HepG2 (cell line): ENCODE measurements around the gene VSIR. TPM values are rescaled to one million over a fixed set of nuclear protein-coding genes. Genes with fewer than 3 reads are reported as not detected.
A peak's percentile ranks its signal among the peaks of the same experiment; 100 is the strongest.

Experiments used
- ETV5 ChIP-seq: IDR thresholded peaks from 2 replicates; pipeline ENCODE4 v1.6.1; 2018; ENCODE audit warnings: missing biosample characterization, missing genetic modification reagents, inconsistent platforms, borderline replicate concordance
- HNF4A ChIP-seq: sonication (generic); formaldehyde crosslinking; IDR thresholded peaks from 2 replicates; pipeline ENCODE4 v1.4.0; 2020; ENCODE audit warnings: missing genetic modification reagents
- HNRNPL ChIP-seq: fragments of 200-400 bp; formaldehyde crosslinking; IDR thresholded peaks from 2 replicates; pipeline ENCODE4 v1.6.1; 2017; ENCODE audit warnings: mild to moderate bottlenecking, low read depth, low read length
- MEIS1 ChIP-seq: sonication (generic); formaldehyde crosslinking; IDR thresholded peaks from 2 replicates; pipeline ENCODE4 v1.9.0; 2021; ENCODE audit warnings: mild to moderate bottlenecking, missing genetic modification reagents, moderate library complexity, borderline replicate concordance
- ONECUT2 ChIP-seq: sonication (generic); formaldehyde crosslinking; IDR thresholded peaks from 2 replicates; pipeline ENCODE4 v1.4.0; 2020; ENCODE audit warnings: missing genetic modification reagents
- ZIK1 ChIP-seq: sonication (generic); formaldehyde crosslinking; IDR thresholded peaks from 2 replicates; pipeline ENCODE4 v1.5.0; 2020; ENCODE audit warnings: mild to moderate bottlenecking, low read depth, missing genetic modification reagents, borderline replicate concordance
- ZNF235 ChIP-seq: sonication (generic); formaldehyde crosslinking; IDR thresholded peaks from 2 replicates; pipeline ENCODE4 v1.8.1; 2023; ENCODE audit warnings: mild to moderate bottlenecking, missing genetic modification reagents, borderline replicate concordance
- ZNF460 ChIP-seq: sonication (generic); formaldehyde crosslinking; IDR thresholded peaks from 2 replicates; pipeline ENCODE4 v1.5.1; 2020; ENCODE audit warnings: missing genetic modification reagents, mild to moderate bottlenecking, borderline replicate concordance
- ZNF513 ChIP-seq: sonication (generic); formaldehyde crosslinking; conservative IDR thresholded peaks from 2 replicates; pipeline ENCODE4 v1.5.0; 2020; ENCODE audit warnings: missing genetic modification reagents
- ZNF615 ChIP-seq: sonication (generic); formaldehyde crosslinking; IDR thresholded peaks from 2 replicates; pipeline ENCODE4 v1.5.0; 2020; ENCODE audit warnings: mild to moderate bottlenecking, missing genetic modification reagents, borderline replicate concordance
- ZSCAN20 ChIP-seq: sonication (generic); formaldehyde crosslinking; IDR thresholded peaks from 2 replicates; pipeline ENCODE4 v1.4.0; 2020; ENCODE audit warnings: missing genetic modification reagents, mild to moderate bottlenecking, borderline replicate concordance
- polyA plus RNA-seq, 8 experiments: library from polyadenylated mRNA; depleted of rRNA in 3 of 8; stranded (reverse) in 7 of 8; unstranded in 1 of 8; fragments of >200 nt; fragmentation: Illumina TruSeq in 4 of 8; extraction: Trizol in 4 of 8; gene quantifications; 2 replicates each; pipeline versions ENCODE4 v1.2.1 to v1.2.3, GENCODE V29; 2011 to 2016; ENCODE audit warnings: low read depth in 4 of 8, missing spikeins in 1 of 8, mixed read lengths in 1 of 8; ENCODE audit not compliant: insufficient read depth in 1 of 8
- total RNA-seq, 5 experiments: library from RNA; depleted of rRNA; stranded (reverse); fragments of >200 nt; fragmentation: Illumina TruSeq; extraction: Trizol; gene quantifications; 2 replicates each; pipeline ENCODE4 v1.2.3, GENCODE V29; 2016; ENCODE audit warnings: low read depth in 1 of 5

VSIR gene
- total and polyA plus RNA-seq, 2 of the 13 experiments (the other 11 are each of a cell fraction or from before 2014, with no cell fraction given) = 0.44 to 3.2 TPM

- peak; percentile 19; the same call in 1 of the 2 replicates for TF ChIP-seq HNF4A
- no peak for TF ChIP-seq ZNF460 (CRISPR knock-in tag)
- no peak for TF ChIP-seq ZSCAN20 (CRISPR knock-in tag)
- TF ChIP-seq ZNF615 = no peak
- no peak for TF ChIP-seq ZIK1 (CRISPR knock-in tag)
- TF ChIP-seq HNRNPL = no peak
- no peak for TF ChIP-seq MEIS1 (CRISPR knock-in tag)
- TF ChIP-seq ETV5 (CRISPR knock-in tag) = peak; percentile 69; the same call in 1 of the 2 replicates
- TF ChIP-seq ONECUT2 (CRISPR knock-in tag) = no peak
- TF ChIP-seq ZNF235 (CRISPR knock-in tag) = no peak
- no peak for TF ChIP-seq ZNF513 (CRISPR knock-in tag)
These were observed 5.8 kb downstream of the VSIR start (continued) for GRCh38 chr10:71767420-71768035.
